Esophagus squamous epithelium (tissue), 4 donors: ENCODE data around the gene PRMT7.

Source experiments
- CTCF ChIP-seq, 6 experiments: fragments of 450-650 bp in 4 of 6; fragments of 200-600 bp in 2 of 6; sonication (generic) in 2 of 6; IDR thresholded peaks; one replicate each; pipeline ENCODE4 v1.5.1; 2016 to 2019; ENCODE audit warnings: antibody characterized with exemption in 6 of 6, mild to moderate bottlenecking in 4 of 6, moderate library complexity in 4 of 6
- POLR2A ChIP-seq, 4 donors: fragments of 450-650 bp; IDR thresholded peaks; one replicate each; pipeline ENCODE4 v1.6.1; 2017; ENCODE audit warnings: antibody characterized with exemption in 4 of 4, mild to moderate bottlenecking in 4 of 4, moderate library complexity in 3 of 4

- no peak for TF ChIP-seq CTCF (IDR thresholded peaks at IDR 0.05)
- no peak for TF ChIP-seq POLR2A (IDR thresholded peaks at IDR 0.05)
Measured at GRCh38 chr16:68367891-68368290, 57.1 kb downstream of the PRMT7 start.
